NT2/D1 (cell line): ENCODE results near the gene OTP.
A peak's percentile ranks its signal among the peaks of the same experiment; 100 is the strongest.

ENCODE experiments used
- DNase-seq: peaks from one replicate; pipeline ENCODE4 v3.0.0-alpha.2; 2011; ENCODE audit warnings: low read depth, low spot score
- H3K27me3 ChIP-seq: 2 replicates; pipeline ENCODE4 v1.6.0; 2011; ENCODE audit warnings: mild to moderate bottlenecking; ENCODE audit not compliant: insufficient read length, insufficient read depth
- H3K36me3 ChIP-seq: 2 replicates; pipeline ENCODE4 v1.6.1; 2011; ENCODE audit warnings: mild to moderate bottlenecking, low read length, mixed read lengths; ENCODE audit not compliant: insufficient read depth, insufficient read length
- H3K4me1 ChIP-seq: 2 replicates; pipeline ENCODE4 v1.5.1; 2011; ENCODE audit not compliant: insufficient read depth, insufficient read length
- H3K4me3 ChIP-seq: 2 replicates; pipeline ENCODE4 v1.5.1; 2011; ENCODE audit warnings: low read depth; ENCODE audit not compliant: insufficient read length
- H3K9ac ChIP-seq: 2 replicates; pipeline ENCODE4 v1.6.0; 2011; ENCODE audit warnings: low read depth; ENCODE audit not compliant: insufficient read length
- H3K9me3 ChIP-seq: 2 replicates; pipeline ENCODE4 v1.5.1; 2011; ENCODE audit warnings: mild to moderate bottlenecking, low read length; ENCODE audit not compliant: insufficient read depth
- SUZ12 ChIP-seq: IDR thresholded peaks from 2 replicates; pipeline ENCODE4 v1.6.1; 2011; ENCODE audit not compliant: insufficient read length, insufficient read depth; ENCODE audit errors: extremely low read depth
- YY1 ChIP-seq: IDR thresholded peaks from 2 replicates; pipeline ENCODE4 v1.6.1; 2011; ENCODE audit not compliant: insufficient read length, insufficient read depth
- ZNF274 ChIP-seq: IDR thresholded peaks from 2 replicates; pipeline ENCODE4 v1.6.1; 2011; ENCODE audit warnings: mild to moderate bottlenecking, low read depth, low read length

OTP gene

DNA sequence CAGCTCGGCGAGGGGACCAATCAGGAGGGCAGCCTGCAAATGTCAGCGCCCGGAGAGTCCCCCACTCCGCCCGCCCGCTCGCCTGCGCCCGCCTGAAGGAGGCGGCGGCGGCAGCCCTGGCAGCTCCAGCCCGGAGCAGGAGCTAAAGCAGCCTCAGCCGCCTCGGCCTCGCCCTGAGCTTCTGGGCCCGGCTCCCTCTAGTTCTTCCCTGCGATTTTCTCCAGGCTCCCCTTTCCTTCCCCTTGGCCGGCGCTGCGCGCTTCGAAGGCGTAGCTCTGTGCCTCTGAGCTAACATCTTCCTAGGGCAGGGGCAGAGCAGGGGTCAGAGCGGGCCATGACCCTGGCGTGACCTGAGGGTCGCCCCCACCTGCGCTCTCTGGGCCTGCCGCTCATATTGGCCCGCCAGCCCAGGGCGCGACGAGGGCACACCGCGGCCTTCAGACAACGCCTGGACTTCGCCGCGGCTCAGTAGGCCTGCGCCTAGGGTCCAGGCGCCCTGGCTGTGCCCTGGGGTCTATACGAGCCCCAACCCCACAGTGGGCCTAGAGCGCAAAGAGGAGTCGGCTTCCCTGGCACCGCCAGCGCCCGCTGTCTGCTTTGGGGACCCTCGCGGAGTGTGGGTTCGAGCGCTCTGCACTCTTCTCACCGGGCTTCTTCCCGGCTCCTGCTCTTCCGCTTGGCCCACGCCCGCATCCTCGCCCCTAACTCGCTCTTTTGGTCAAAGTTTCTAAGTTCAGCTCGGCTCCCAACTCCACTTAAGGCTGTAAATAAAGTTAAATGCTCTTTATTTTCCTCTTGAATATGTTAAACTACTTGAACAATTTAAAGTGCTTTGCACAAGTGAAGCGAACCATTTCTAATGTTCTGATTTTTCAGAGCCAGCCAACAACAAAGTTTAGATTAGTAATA is 504 bp upstream of the OTP start:
- peaks cover 100% of the 10 kb centered on the region for H3K27me3 ChIP-seq
- TF ChIP-seq ZNF274 = no peak
- TF ChIP-seq YY1 = no peak
- TF ChIP-seq SUZ12 = no peak
- H3K9me3 ChIP-seq = no peaks in the 10 kb centered on the region
- H3K36me3 ChIP-seq = no peaks in the 10 kb centered on the region
- peaks cover 11% of the 10 kb centered on the region for H3K4me1 ChIP-seq
- DNase-seq = peak; percentile 72
- H3K9ac ChIP-seq = no peak overlapping the region
- H3K4me3 ChIP-seq = peak overlapping the region; percentile 34

DNA sequence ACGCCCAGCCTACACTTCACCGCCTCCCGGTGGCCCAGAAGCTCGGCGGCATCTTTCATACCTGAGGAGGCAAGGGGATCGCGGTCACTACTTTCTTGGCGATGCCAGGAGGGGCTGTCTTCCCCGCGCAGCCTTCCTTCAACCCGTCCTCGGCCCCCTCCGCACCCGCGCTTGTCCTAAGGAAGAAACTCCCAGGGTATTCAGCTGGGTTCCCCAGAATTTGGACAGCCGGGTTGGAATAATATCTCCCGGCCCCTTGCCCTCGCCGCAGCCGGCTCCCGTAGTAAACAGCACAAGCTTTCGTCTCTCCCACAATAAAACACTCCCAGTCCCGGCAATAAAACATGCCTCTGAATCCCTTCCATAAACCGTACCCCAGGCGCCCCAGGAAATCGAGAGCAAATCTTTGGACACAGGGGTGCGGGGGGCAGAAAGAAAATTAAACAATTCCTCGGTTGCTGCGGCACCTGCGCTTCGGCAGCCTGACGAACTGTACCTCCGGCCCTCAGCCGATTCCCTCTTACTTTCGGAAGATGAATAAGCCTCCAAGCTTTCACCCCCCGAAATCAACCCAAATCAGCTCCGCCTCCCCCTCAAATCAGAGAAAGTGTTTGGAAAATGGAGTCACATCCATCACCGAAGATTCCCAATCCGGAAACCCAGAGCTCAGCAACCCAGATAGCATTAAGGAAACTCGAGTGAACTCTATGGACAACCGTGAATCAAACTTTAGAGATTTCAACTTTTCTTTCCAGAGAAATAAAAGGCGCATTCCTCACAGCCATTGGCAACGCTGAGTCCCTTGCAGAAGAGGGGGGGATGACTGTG is 1.1 kb downstream of the OTP start:
- Histone ChIP-seq H3K9ac (no peak overlapping the region), H3K36me3 (no peaks in the 10 kb centered on the region), H3K27me3 (peaks cover 100% of the 10 kb centered on the region), H3K9me3 (no peaks in the 10 kb centered on the region), H3K4me3 (no peak overlapping the region), H3K4me1 (peaks cover 12% of the 10 kb centered on the region)
- no peak for TF ChIP-seq ZNF274
- no peak for TF ChIP-seq YY1
- no peak for TF ChIP-seq SUZ12
- DNase-seq = no peak

DNA sequence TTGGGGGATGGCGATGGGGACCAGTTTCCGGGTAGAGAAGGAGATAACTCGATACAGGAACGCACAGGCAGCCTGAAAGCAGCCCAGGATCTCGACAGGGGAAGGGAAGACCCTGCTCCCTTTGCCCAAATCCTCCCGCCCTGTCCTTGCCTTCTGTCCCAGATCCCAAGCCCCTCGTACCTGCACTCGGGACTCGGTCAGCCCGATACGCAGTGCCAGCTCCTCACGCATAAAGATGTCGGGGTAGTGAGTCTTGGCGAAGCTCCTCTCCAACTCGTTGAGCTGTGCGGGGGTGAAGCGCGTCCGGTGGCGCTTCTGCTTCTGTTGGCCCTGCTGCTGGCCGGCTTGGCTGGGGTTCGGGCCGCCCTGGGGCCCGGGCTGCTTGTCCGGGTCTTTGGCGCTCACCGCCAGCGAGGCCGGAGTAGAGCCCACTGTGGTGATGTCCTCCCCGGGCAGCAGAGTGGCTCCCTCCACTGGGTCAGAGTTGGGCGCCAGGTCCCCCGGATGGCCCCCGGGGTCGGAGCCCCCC is 1.8 kb downstream of the OTP start:
- Histone ChIP-seq H3K4me1 (peaks cover 14% of the 10 kb centered on the region), H3K36me3 (no peaks in the 10 kb centered on the region), H3K9ac (no peak overlapping the region), H3K27me3 (peaks cover 100% of the 10 kb centered on the region), H3K4me3 (no peak overlapping the region), H3K9me3 (no peaks in the 10 kb centered on the region)
- no peak for DNase-seq
- TF ChIP-seq SUZ12 (no peak), YY1 (no peak), ZNF274 (no peak)

DNA sequence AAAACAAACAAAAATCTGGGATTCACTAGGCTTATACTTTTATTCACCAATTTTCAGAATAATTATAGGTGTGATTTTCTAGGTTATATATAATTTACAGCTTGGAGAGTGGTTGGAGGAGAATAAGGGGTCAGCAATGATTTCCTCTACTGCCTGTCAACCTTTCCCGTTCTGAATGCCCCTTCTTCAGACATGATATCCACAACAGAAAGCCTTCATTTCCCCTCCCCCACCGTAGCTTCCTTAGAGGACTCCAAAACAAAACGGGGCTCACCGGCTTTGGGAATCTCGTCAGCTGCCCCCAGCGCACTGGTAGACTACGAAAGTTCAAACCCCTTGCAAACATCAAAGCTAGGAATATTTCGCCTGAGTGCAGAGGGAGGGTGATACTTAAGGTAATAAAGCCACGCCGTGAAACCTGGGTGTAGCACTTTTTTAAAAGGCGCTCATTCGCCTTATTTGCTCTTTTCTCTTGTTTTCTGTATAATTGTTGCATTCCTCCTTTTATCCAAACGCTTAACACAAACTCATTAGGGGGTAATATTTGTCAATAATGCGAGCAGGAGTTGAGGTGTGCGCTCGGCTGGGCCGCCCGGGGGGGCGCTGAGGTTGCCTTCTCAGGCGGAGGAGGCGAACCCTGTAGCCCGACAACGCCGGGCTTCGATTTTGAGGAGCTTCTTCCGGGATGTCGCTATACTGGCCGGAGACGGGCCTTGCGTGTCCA is 2.4 kb downstream of the OTP start:
- H3K4me3 ChIP-seq = no peak overlapping the region
- H3K27me3 ChIP-seq = peaks cover 100% of the 10 kb centered on the region
- no peak overlapping the region for H3K9ac ChIP-seq
- TF ChIP-seq YY1 = no peak
- peak; percentile 80 for TF ChIP-seq SUZ12
- no peak for TF ChIP-seq ZNF274
- H3K36me3 ChIP-seq = no peaks in the 10 kb centered on the region
- H3K4me1 ChIP-seq = peaks cover 14% of the 10 kb centered on the region
- no peak for DNase-seq
- H3K9me3 ChIP-seq = no peaks in the 10 kb centered on the region

DNA sequence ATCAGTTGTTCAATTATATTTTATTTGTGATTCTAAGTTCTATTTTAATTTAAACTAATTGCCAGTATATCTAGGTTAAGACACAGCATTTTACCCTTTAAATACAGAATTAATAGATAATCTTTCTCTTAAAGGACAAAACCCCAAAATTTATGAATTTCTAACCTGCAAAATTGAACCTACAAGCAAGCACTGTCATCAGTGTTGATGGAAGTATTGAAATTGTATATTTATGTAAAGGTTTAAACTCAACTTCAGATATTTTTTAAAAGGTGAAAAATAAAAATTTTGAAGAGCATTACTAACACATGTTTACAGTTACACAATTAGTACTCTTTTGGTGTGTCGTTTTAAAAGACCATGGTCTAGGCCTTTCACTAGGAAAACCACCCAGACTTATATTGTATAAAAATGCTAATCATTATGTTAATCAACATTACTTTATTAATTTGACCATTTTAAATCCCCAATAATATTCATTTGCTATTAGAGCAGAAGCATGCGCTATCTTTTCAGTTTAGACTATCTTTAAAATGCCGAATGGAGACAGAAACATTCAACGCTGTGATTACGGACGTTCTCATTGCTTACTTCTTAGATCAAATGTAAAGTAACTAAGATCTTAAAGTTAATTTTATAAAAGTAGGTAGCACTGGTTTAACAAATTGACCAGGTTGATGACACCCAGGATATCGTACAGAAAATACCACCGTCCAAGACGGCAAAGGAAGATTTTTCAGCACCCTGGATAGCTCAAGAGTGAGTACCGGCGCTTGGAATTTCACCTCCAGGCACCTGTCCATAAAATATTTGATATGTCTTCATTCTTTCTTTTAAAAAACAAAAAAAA is 3.2 kb downstream of the OTP start:
- H3K9ac ChIP-seq = no peak overlapping the region
- H3K36me3 ChIP-seq = no peaks in the 10 kb centered on the region
- no peaks in the 10 kb centered on the region for H3K9me3 ChIP-seq
- H3K27me3 ChIP-seq = peaks cover 100% of the 10 kb centered on the region
- H3K4me1 ChIP-seq = peaks cover 13% of the 10 kb centered on the region
- H3K4me3 ChIP-seq = no peak overlapping the region
- TF ChIP-seq SUZ12 (no peak), ZNF274 (no peak), YY1 (no peak)
- DNase-seq = no peak

DNA sequence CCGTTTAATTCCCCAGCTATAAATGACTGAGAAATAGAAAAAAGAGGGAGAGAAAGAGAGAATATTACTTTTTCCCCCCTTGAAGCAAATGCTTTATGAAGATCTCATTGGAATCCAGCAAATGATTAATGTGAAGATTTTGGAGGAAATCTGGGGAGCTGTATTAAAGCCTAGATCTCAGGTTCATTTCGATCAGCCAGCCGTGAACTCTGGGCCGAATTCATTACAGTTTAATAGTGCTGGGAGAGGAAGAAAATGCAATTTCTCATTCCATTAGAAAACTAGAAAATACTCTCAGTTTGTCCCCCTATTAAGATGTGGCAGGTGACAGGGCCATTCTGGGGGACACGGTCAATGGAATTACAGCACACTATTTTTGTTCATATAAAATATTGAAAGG is 4.8 kb downstream of the OTP start:
- Histone ChIP-seq H3K9ac (no peak overlapping the region), H3K27me3 (peaks cover 98% of the 10 kb centered on the region), H3K4me3 (no peak overlapping the region), H3K36me3 (no peaks in the 10 kb centered on the region), H3K9me3 (no peaks in the 10 kb centered on the region), H3K4me1 (peaks cover 11% of the 10 kb centered on the region)
- DNase-seq = no peak
- TF ChIP-seq SUZ12 = no peak
- no peak for TF ChIP-seq YY1
- TF ChIP-seq ZNF274 = no peak
